Mucosa of descending colon (tissue), 3 donors: ENCODE measurements around the gene TRIO. TPM values are rescaled to one million over a fixed set of nuclear protein-coding genes. Genes with fewer than 3 reads are reported as not detected.

Experiments used
- ATAC-seq: fragments of 200-7000 bp; cut with Tn5 transposase; one replicate; pipeline ENCODE4 v1.9.1; 2020; ENCODE audit warnings: mild to moderate bottlenecking, moderate library complexity
- DNase-seq, 3 donors: peaks; one replicate each; pipeline ENCODE4 v3.0.0-alpha.2; 2020
- H3K36me3 ChIP-seq: fragments of 200-600 bp; one replicate; pipeline ENCODE4 v1.8.0; 2021; ENCODE audit warnings: low read depth, mild to moderate bottlenecking
- H3K4me1 ChIP-seq: fragments of 200-600 bp; one replicate; pipeline ENCODE4 v1.8.0; 2021; ENCODE audit warnings: low read depth, mild to moderate bottlenecking
- H3K4me3 ChIP-seq: fragments of 200-600 bp; one replicate; pipeline ENCODE4 v1.8.0; 2021; ENCODE audit warnings: mild to moderate bottlenecking
- H3K9me3 ChIP-seq: fragments of 200-600 bp; one replicate; pipeline ENCODE4 v1.8.0; 2021; ENCODE audit warnings: mild to moderate bottlenecking
- CTCF ChIP-seq: fragments of 200-600 bp; IDR thresholded peaks from one replicate; pipeline ENCODE4 v1.8.0; 2022; ENCODE audit warnings: antibody characterized with exemption, mild to moderate bottlenecking
- intact Hi-C, 2 donors: fragments of 100-400 bp; cut with DNase I in 1 of 2; cut with micrococcal nuclease in 1 of 2; formaldehyde crosslinking; loops; one replicate each; pipeline versions ENCODE4 v1.11.0 to v1.11.1; 2022; cut with DNase I, micrococcal nuclease
- total RNA-seq, 3 donors: library from RNA; stranded (reverse); fragmentation: NEBNext Ultra II Directional in 2 of 3; extraction: Animal tissue kit (Norgen Biotek cat#: 25700) in 2 of 3; gene quantifications; one replicate each; pipeline versions ENCODE4 v1.2.1 to v1.2.4, GENCODE V29; 2021 to 2023
- donor health status: DM: no; HTN: no; CAD: no; lungs with moderate emphysema.
- donor health status: DM: no; HTN: no; CAD: no.
- donor health status: DM: no; HTN: yes; CAD: no.

Gene TRIO
- total RNA-seq, 3 donors from 2014 or later = 164 to 231 (median 168) TPM

- no peak for TF ChIP-seq CTCF
- Histone ChIP-seq H3K4me1 (peaks cover 22% of the 10 kb centered on the region), H3K9me3 (peaks cover 2% of the 10 kb centered on the region), H3K36me3 (no peaks in the 10 kb centered on the region), H3K4me3 (no peak overlapping the region)
- DNase-seq (no peak), ATAC-seq (no peak)
- intact Hi-C loops = no loop called here
These were observed 15.9 kb downstream of the TRIO start for GRCh38 chr5:14158890-14159666.

DNA sequence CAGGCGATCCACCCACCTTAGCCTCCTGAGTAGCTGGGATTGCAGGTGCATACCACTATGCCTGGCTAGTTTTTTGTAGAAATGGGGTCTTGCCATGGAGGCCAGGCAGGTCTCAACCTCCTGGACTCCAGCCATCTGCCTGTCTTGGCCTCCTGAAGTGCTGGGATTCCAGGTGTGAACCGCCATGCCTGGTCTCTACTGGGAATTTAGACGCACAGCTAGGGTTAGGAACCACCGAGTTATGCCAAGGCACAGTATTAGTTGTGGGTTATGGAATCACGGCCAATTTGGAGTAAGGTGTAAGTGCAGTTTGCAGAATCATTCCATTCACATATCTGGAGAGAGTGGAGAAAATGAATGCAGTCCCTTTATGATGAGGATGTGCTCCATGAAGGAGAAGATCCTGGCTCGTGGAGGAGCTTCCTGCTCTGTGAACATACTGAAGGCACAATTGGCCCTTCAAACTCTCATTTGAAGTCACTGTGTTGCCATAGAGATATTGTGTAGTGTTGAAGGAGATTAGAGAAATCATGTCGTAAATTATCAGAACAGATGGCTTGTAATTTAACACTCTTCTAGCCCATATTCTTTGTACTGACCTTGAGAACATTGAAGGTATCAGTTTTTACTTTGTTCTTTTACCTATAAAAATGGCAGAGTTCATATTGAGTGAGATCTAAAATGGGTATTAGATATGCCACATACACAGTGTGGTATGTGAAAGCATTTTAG is 18.8 kb downstream of the TRIO start:
- ATAC-seq (peak; percentile 40), DNase-seq (no peak)
- intact Hi-C loops = no loop called here
- Histone ChIP-seq H3K9me3 (peaks cover 4% of the 10 kb centered on the region), H3K36me3 (no peaks in the 10 kb centered on the region), H3K4me1 (peaks cover 15% of the 10 kb centered on the region), H3K4me3 (no peak overlapping the region)
- TF ChIP-seq CTCF = no peak

GRCh38 chr5:14164164-14165163 is 21.3 kb downstream of the TRIO start:
- no peaks in the 10 kb centered on the region for H3K36me3 ChIP-seq
- peaks cover 4% of the 10 kb centered on the region for H3K9me3 ChIP-seq
- no peak for DNase-seq
- peaks cover 15% of the 10 kb centered on the region for H3K4me1 ChIP-seq
- no peak for TF ChIP-seq CTCF
- no peak overlapping the region for H3K4me3 ChIP-seq
- intact Hi-C loops = no loop called here
- ATAC-seq = no peak

DNA sequence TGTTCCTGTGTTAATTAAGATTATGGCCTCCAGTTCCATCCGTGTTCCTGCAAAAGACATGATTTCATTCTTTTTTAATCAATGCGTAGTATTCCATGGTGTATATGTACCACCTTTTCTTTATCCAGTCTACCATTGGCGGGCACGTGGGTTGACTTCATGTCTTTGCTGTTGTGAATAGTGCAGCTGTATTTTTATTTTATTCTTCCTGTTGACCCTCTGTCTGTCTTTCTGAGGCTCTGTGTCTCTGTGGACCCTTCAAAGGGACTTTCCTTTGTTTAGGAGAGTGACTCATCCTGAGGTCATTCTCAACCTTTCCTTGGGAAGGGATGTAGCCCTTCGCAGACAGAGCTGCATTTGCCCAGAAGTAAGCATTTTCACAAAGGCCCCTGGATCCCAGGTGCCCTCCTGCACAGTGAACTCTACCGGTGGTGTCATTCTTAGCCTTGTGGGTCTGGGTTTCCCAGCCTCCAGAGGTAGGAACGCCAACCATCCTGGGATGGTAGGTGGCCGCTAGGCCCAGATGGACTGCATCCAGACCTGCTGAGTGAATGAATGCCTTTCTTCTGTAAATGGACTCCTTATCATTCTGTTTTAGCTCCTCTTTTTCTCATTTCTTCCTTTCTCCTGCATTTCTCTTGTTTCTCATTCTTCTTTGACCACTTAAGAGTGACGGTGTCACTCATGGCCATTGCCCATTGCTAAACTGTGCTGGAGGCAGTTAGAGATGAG is 22.4 kb downstream of the TRIO start:
- no peaks in the 10 kb centered on the region for H3K36me3 ChIP-seq
- H3K4me1 ChIP-seq = peaks cover 15% of the 10 kb centered on the region
- no peak overlapping the region for H3K4me3 ChIP-seq
- intact Hi-C loops = no loop called here
- H3K9me3 ChIP-seq = peaks cover 4% of the 10 kb centered on the region
- TF ChIP-seq CTCF = no peak
- DNase-seq (no peak), ATAC-seq (no peak)

- DNase-seq (no peak), ATAC-seq (no peak)
- H3K9me3 ChIP-seq = peaks cover 4% of the 10 kb centered on the region
These were observed 23.3 kb downstream of the TRIO start for GRCh38 chr5:14166437-14166836.

More at GRCh38 chr5:14166437-14166836, 23.3 kb downstream of the TRIO start:
- H3K36me3 ChIP-seq = no peaks in the 10 kb centered on the region
- peaks cover 14% of the 10 kb centered on the region for H3K4me1 ChIP-seq
- H3K4me3 ChIP-seq = no peak overlapping the region
- intact Hi-C loops = no loop called here
- TF ChIP-seq CTCF = no peak
